HCT116 (cell line): Measurements from ENCODE around the gene CYP51A1. TPM values are rescaled to one million over a fixed set of nuclear protein-coding genes. Genes with fewer than 3 reads are reported as not detected.

ENCODE experiments used
- ATAC-seq: fragments of 200-7000 bp; cut with Tn5 transposase; 2 replicates; pipeline ENCODE4 v1.9.1; 2020; ENCODE audit warnings: mild to moderate bottlenecking, moderate library complexity
- BruUV-seq: library from RNA; stranded (reverse); fragments of 400-500 nt; replicated peaks from 2 replicates; lab custom pipeline; 2021; lab: Mats Ljungman, UMichigan
- CTCF ChIA-PET: fragments of 300-600 bp; sonication (Branson Sonifier 250); formaldehyde crosslinking; loops from one replicate; lab custom pipeline; 2021; ENCODE audit warnings: antibody characterized with exemption; lab: Charles Lee
- POLR2A ChIA-PET: fragments of 300-600, 350-600 bp; sonication (Branson Sonifier 250); formaldehyde crosslinking; loops from one replicate; lab custom pipeline; 2021; ENCODE audit warnings: antibody characterized with exemption; lab: Charles Lee
- RAD21 ChIA-PET, 2 experiments: fragments of 300-600 bp; sonication (Branson Sonifier 250); formaldehyde crosslinking; loops; one replicate each; lab custom pipeline; 2023; ENCODE audit warnings: low total read pairs in 2 of 2; ENCODE audit not compliant: uncharacterized antibody in 2 of 2, unreplicated experiment in 2 of 2, low non-redundant PET in 1 of 2; lab: Charles Lee
- DNase-seq: peaks from one replicate; pipeline ENCODE4 v3.0.0-alpha.2; 2010; ENCODE audit warnings: low read depth, low spot score
- H2AFZ ChIP-seq: fragments of 200-600 bp; shearing (Covaris generic), sonication (generic); 2 replicates; pipeline ENCODE4 v1.6.1; 2017; ENCODE audit warnings: low read depth, mixed run types, mixed read lengths, antibody characterized with exemption, low read length; ENCODE audit not compliant: poor library complexity, severe bottlenecking
- H3K27ac ChIP-seq: 2 replicates; pipeline ENCODE4 v1.5.1; 2012; ENCODE audit warnings: low read depth, low read length
- H3K27me3 ChIP-seq: fragments of 200-600 bp; sonication (generic); 2 replicates; pipeline ENCODE4 v1.6.1; 2016; ENCODE audit warnings: mixed run types, low read length, mixed read lengths; ENCODE audit not compliant: insufficient read depth
- H3K36me3 ChIP-seq, 2 experiments: fragments of 200-500 bp in 1 of 2; fragments of 200-600 bp in 1 of 2; sonication (Bioruptor generic) in 1 of 2; sonication (generic) in 1 of 2; 2 replicates each; pipeline versions ENCODE4 v1.5.1 to v1.6.1; 2014 to 2016; ENCODE audit warnings: low read length in 2 of 2, inconsistent platforms in 1 of 2, mixed read lengths in 1 of 2, mixed run types in 1 of 2; ENCODE audit not compliant: insufficient read depth in 2 of 2, control insufficient read depth in 1 of 2
- H3K4me1 ChIP-seq, 2 experiments: fragments of 200-600 bp in 1 of 2; sonication (generic) in 1 of 2; 2 replicates each; pipeline versions ENCODE4 v1.5.1 to v1.6.1; 2012 to 2017; ENCODE audit warnings: low read length in 2 of 2, inconsistent platforms in 1 of 2, mild to moderate bottlenecking in 1 of 2, mixed read lengths in 1 of 2, mixed run types in 1 of 2, moderate library complexity in 1 of 2; ENCODE audit not compliant: insufficient read depth in 2 of 2, control insufficient read depth in 1 of 2
- H3K4me2 ChIP-seq: fragments of 200-600 bp; sonication (generic); 2 replicates; pipeline ENCODE4 v1.6.1; 2017; ENCODE audit warnings: mixed run types, low read length, mixed read lengths
- H3K4me3 ChIP-seq, 2 experiments: fragments of 200-600 bp in 1 of 2; sonication (generic) in 1 of 2; replicated peaks in 1 of 2; 2 replicates each; pipeline ENCODE4 v1.5.1; 2011 to 2016; ENCODE audit warnings: low read length in 2 of 2, control low read depth in 1 of 2, low read depth in 1 of 2, mild to moderate bottlenecking in 1 of 2, mixed read lengths in 1 of 2, mixed run types in 1 of 2
- H3K79me2 ChIP-seq: fragments of 200-600 bp; sonication (generic); 2 replicates; pipeline ENCODE4 v1.6.1; 2017; ENCODE audit warnings: mild to moderate bottlenecking, mixed run types, low read length, moderate library complexity, mixed read lengths; ENCODE audit not compliant: insufficient read depth
- H3K9ac ChIP-seq: fragments of 200-600 bp; sonication (generic); 2 replicates; pipeline ENCODE4 v1.6.1; 2016; ENCODE audit warnings: low read length, mixed read lengths
- H3K9me2 ChIP-seq: fragments of 200-600 bp; sonication (generic), shearing (Covaris generic); 2 replicates; pipeline ENCODE4 v1.6.1; 2017; ENCODE audit warnings: mixed run types, mild to moderate bottlenecking, moderate library complexity; ENCODE audit not compliant: insufficient read depth
- H3K9me3 ChIP-seq, 2 experiments: fragments of 200-500 bp in 1 of 2; fragments of 200-600 bp in 1 of 2; sonication (Bioruptor generic) in 1 of 2; sonication (generic) in 1 of 2; 2 replicates each; pipeline ENCODE4 v1.6.1; 2014 to 2017; ENCODE audit warnings: low read length in 2 of 2, mixed read lengths in 2 of 2, inconsistent platforms in 1 of 2, low read depth in 1 of 2, mild to moderate bottlenecking in 1 of 2, mixed run types in 1 of 2, moderate library complexity in 1 of 2; ENCODE audit not compliant: control insufficient read depth in 1 of 2, insufficient read depth in 1 of 2
- H4K20me1 ChIP-seq: fragments of 200-600 bp; sonication (generic), shearing (Covaris generic); 2 replicates; pipeline ENCODE4 v1.6.1; 2017; ENCODE audit warnings: mixed run types, mild to moderate bottlenecking, moderate library complexity; ENCODE audit not compliant: insufficient read depth
- ATF3 ChIP-seq: IDR thresholded peaks from 2 replicates; pipeline ENCODE4 v1.6.1; 2012
- CBX3 ChIP-seq: IDR thresholded peaks from 2 replicates; pipeline ENCODE4 v1.6.1; 2012; ENCODE audit warnings: low read depth
- CEBPB ChIP-seq: IDR thresholded peaks from 2 replicates; pipeline ENCODE4 v1.6.1; 2012; ENCODE audit warnings: low read depth
- CTCF ChIP-seq, 3 experiments: fragments of 200-600 bp in 1 of 3; sonication (generic) in 1 of 3; IDR thresholded peaks in 2 of 3; conservative IDR thresholded peaks in 1 of 3; 2 replicates each; pipeline ENCODE4 v1.5.1; 2012 to 2017; ENCODE audit warnings: low read depth in 2 of 3, low read length in 2 of 3, antibody characterized with exemption in 1 of 3, borderline replicate concordance in 1 of 3, control low read depth in 1 of 3, mild to moderate bottlenecking in 1 of 3, mixed read lengths in 1 of 3, mixed run types in 1 of 3, moderate library complexity in 1 of 3; ENCODE audit not compliant: insufficient read depth in 1 of 3
- EGR1 ChIP-seq: IDR thresholded peaks from 2 replicates; pipeline ENCODE4 v1.6.1; 2012; ENCODE audit warnings: low read depth
- ELF1 ChIP-seq: IDR thresholded peaks from 2 replicates; pipeline ENCODE4 v1.6.1; 2012; ENCODE audit warnings: low read depth, borderline replicate concordance
- EZH2 ChIP-seq: fragments of 200-600 bp; sonication (generic); IDR thresholded peaks from 2 replicates; pipeline ENCODE4 v1.6.1; 2017; ENCODE audit warnings: antibody characterized with exemption, mixed run types
- EZH2phosphoT487 ChIP-seq: fragments of 200-600 bp; IDR thresholded peaks from 2 replicates; pipeline ENCODE4 v1.6.1; 2018; ENCODE audit warnings: antibody characterized with exemption, borderline replicate concordance
- FOSL1 ChIP-seq: IDR thresholded peaks from 2 replicates; pipeline ENCODE4 v1.6.1; 2012; ENCODE audit warnings: low read depth
- MAX ChIP-seq: IDR thresholded peaks from 2 replicates; pipeline ENCODE4 v1.6.1; 2012
- POLR2A ChIP-seq: IDR thresholded peaks from 2 replicates; pipeline ENCODE4 v1.7.0; 2011; ENCODE audit warnings: borderline replicate concordance; ENCODE audit not compliant: insufficient read depth, insufficient read length; ENCODE audit errors: extremely low read depth
- POLR2AphosphoS5 ChIP-seq: IDR thresholded peaks from 2 replicates; pipeline ENCODE4 v1.6.1; 2011; ENCODE audit warnings: mild to moderate bottlenecking, low read depth, low read length, moderate library complexity
- RAD21 ChIP-seq: IDR thresholded peaks from 2 replicates; pipeline ENCODE4 v1.6.1; 2012; ENCODE audit warnings: low read depth, mild to moderate bottlenecking
- REST ChIP-seq: IDR thresholded peaks from 2 replicates; pipeline ENCODE4 v1.6.1; 2012; ENCODE audit warnings: low read depth
- SIN3A ChIP-seq: IDR thresholded peaks from 2 replicates; pipeline ENCODE4 v1.6.1; 2012; ENCODE audit warnings: low read depth
- SP1 ChIP-seq: IDR thresholded peaks from 2 replicates; pipeline ENCODE4 v1.6.1; 2012; ENCODE audit warnings: low read depth
- SRF ChIP-seq: IDR thresholded peaks from 2 replicates; pipeline ENCODE4 v1.6.1; 2012; ENCODE audit warnings: low read depth
- YY1 ChIP-seq: IDR thresholded peaks from 2 replicates; pipeline ENCODE4 v1.6.1; 2011; ENCODE audit warnings: low read length, low read depth, moderate library complexity, mild to moderate bottlenecking; ENCODE audit not compliant: insufficient replicate concordance; ENCODE audit errors: extremely low read depth
- ZBTB33 ChIP-seq: IDR thresholded peaks from 2 replicates; pipeline ENCODE4 v1.6.1; 2011; ENCODE audit warnings: mild to moderate bottlenecking, low read length, moderate library complexity; ENCODE audit not compliant: insufficient replicate concordance; ENCODE audit errors: extremely low read depth
- ZNF274 ChIP-seq: fragments of 200-500 bp; sonication (Bioruptor generic); IDR thresholded peaks from 2 replicates; pipeline ENCODE4 v1.6.1; 2014; ENCODE audit warnings: mild to moderate bottlenecking, low read depth, low read length, inconsistent platforms
- intact Hi-C: fragments of 100-400 bp; cut with micrococcal nuclease; formaldehyde crosslinking; loops from 2 replicates; pipeline ENCODE4 v1.10.0; 2022
- total RNA-seq: library from RNA; stranded (reverse); gene quantifications from one replicate; pipeline ENCODE4 v1.2.1, GENCODE V29; 2021; ENCODE audit not compliant: unreplicated experiment

CYP51A1 gene
- total RNA-seq, 1 experiment from 2014 or later: 85.7 TPM

GRCh38 chr7:92155108-92155739 is 20.9 kb upstream of the CYP51A1 start:
- Histone ChIP-seq H3K27me3 (no peaks in the 10 kb centered on the region), H3K4me3 (no peak overlapping the region), H3K9ac (no peak overlapping the region), H3K9me3 (no peaks in the 10 kb centered on the region), H3K79me2 (no peaks in the 10 kb centered on the region), H3K9me2 (no peaks in the 10 kb centered on the region), H3K4me2 (no peak overlapping the region), H2AFZ (no peak overlapping the region), H3K27ac (no peak overlapping the region), H3K4me1 (no peaks in the 10 kb centered on the region), H3K36me3 (no peaks in the 10 kb centered on the region), H4K20me1 (no peaks in the 10 kb centered on the region)
- TF ChIP-seq POLR2A (no peak), CEBPB (no peak), SRF (no peak), ZNF274 (no peak), YY1 (no peak), EZH2 (no peak), MAX (no peak), FOSL1 (no peak), REST (no peak), POLR2AphosphoS5 (no peak), EGR1 (no peak), ATF3 (no peak), EZH2phosphoT487 (no peak), CBX3 (no peak), ELF1 (no peak), CTCF (IDR thresholded peaks at IDR 0.05 in 2 of 3, conservative IDR thresholded peaks at IDR 0.05 in 1 of 3; ENCODE audit: borderline replicate concordance in 1 of 3, insufficient read depth in 1 of 3, low read depth in 2 of 3, low read length in 2 of 3) (no peak), RAD21 (no peak), SIN3A (no peak), ZBTB33 (no peak), SP1 (no peak)
- BruUV-seq: no TSS peak
- ChIA-PET RAD21 (no interaction called here), POLR2A (no interaction called here), CTCF (no interaction called here)
- intact Hi-C loops: no loop called here
- DNase-seq (no peak), ATAC-seq (no peak)
